Fibroblast of pulmonary artery (primary cell): ENCODE data around the gene SBF1.

ENCODE experiments used
- DNase-seq: peaks from one replicate; pipeline ENCODE4 v3.0.0-alpha.2; 2010; ENCODE audit warnings: low read depth
- H3K4me3 ChIP-seq: replicated peaks from 2 replicates; pipeline ENCODE4 v1.5.1; 2011; ENCODE audit warnings: low read depth, mild to moderate bottlenecking, control low read depth, low read length, moderate library complexity
- TF ChIP-seq, protein P1 (sequence below): IDR thresholded peaks from 2 replicates; pipeline ENCODE4 v1.5.1; 2011; ENCODE audit warnings: mild to moderate bottlenecking, control low read depth, low read length, inconsistent platforms; ENCODE audit errors: missing control alignments

SBF1 gene

DNA sequence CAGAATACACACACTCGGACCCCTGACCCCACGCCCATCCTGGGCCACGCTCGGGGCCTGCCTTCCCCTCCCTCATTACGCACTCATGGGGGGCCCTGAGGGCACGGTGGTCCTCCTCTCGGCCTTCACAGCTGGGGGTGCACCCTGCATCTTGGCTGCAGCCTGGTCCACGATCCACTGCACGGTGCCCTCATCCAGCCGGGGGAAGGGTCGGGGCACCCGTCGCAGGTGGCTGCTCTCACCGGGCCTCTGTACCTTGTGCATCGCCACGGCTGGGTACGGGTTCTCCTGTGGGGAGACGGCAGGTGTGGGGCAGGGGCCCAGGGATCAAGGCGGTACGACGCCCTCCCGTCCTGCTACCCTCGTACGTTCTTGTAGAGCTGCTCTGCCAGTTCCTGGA, 10.4 kb downstream of the SBF1 start:
- no peak overlapping the region for H3K4me3 ChIP-seq
- TF ChIP-seq, protein P1, sequence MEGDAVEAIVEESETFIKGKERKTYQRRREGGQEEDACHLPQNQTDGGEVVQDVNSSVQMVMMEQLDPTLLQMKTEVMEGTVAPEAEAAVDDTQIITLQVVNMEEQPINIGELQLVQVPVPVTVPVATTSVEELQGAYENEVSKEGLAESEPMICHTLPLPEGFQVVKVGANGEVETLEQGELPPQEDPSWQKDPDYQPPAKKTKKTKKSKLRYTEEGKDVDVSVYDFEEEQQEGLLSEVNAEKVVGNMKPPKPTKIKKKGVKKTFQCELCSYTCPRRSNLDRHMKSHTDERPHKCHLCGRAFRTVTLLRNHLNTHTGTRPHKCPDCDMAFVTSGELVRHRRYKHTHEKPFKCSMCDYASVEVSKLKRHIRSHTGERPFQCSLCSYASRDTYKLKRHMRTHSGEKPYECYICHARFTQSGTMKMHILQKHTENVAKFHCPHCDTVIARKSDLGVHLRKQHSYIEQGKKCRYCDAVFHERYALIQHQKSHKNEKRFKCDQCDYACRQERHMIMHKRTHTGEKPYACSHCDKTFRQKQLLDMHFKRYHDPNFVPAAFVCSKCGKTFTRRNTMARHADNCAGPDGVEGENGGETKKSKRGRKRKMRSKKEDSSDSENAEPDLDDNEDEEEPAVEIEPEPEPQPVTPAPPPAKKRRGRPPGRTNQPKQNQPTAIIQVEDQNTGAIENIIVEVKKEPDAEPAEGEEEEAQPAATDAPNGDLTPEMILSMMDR, result no peak
- no peak for DNase-seq

DNA sequence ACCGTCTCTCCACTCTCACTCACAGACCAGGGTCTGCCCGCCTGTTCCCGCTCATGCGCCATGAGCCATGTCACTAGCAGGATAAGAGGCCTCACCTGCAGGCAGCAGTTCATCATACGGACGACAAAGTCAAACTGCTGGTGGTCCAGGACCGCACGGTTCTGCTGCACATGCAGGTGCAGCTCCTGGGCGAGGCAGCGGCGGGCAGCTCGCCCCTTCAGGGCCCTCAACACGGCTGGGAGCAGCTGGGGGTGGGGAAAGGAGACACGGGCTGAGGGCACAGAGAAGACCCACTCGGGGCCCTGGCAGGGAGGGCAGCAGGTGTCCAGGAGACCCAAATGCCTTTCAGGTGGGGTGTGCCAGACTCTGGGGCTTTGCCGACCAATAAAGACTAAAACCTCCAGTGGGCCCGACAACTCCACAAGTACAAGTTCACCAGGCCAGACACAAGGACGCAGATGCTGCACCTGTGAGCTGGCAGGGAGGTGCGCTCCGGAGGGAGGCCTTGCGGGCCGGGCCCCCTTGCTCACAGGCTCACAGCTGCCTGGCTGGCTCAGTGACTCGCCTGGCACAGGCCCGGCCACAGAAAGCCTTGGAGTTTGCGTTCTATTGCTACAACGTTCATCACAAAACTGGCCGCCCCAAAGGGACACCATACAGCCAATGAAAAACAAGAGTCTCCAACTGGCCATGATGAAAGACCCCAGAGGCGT, 11.5 kb downstream of the SBF1 start:
- TF ChIP-seq, protein P1, result no peak
- DNase-seq, result no peak
- no peak overlapping the region for H3K4me3 ChIP-seq

DNA sequence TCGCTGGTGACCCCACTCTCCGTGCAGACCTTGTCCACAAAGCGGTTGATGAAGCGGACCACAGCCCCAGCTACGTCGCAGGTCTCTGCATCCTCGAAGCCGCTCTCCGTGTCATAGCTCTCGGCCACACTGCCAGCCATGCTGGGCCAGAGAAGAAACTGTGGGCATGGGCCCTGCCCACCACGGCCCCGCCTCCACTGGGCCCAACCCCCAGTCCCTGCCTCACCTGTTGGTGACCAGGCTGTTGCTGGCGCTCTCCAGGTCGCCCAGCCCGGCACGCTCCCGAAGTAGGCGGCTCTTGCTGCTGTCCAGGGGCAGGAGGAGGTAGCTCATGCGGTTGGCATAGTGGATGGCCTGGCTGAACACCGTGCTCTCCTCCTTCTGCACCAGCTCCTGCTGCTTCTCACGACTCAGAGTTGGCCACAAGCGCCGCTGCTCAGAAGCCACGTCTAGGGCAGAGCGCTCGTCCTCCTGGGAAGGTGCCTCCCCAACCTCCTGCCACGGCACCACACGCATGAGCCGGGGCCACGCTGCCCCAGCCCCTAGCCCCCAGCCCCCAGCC, 12.8 kb downstream of the SBF1 start:
- H3K4me3 ChIP-seq, result no peak overlapping the region
- no peak for DNase-seq
- TF ChIP-seq, protein P1, result no peak

DNA sequence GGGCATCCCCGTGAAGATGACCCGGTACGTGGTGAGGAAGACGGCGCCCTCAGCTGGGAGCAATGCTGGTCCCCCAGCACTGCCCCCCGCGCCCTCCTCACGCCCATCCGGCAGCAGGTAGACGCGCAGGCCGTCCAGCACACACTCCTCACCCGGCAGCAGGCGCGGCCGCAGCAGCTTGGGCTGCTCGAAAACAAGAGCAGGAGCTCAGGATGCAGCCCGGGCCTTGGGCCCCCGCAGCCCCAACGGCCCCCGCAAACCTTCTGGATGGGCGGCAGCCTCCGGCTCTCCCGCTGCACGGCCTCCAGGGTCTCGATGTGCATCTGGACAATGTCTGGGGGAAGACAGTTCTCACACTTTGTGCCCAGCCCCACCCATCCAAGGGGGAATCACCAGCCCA, 13.3 kb downstream of the SBF1 start:
- no peak overlapping the region for H3K4me3 ChIP-seq
- DNase-seq, result no peak
- TF ChIP-seq, protein P1, result no peak

DNA sequence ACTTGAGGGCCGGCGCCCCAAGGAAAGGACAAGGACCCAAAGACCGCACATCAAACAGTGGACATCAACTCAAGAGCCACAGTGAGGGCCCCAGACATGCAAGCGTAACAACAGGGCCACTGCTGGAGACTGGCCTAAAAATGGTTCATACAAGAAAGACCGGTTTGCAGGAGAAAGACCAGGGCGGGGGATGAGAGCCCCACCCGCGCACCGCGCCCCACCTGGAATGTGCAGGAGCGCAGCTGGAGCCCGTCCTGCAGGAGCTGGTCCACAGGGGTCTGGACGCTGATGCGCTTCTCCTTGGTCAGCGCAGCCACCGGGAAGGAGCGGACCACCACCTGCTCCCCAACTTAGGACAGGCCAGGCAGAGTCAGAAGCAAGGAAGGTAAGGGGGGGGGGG, 13.9 kb downstream of the SBF1 start:
- H3K4me3 ChIP-seq, result no peak overlapping the region
- no peak for DNase-seq
- TF ChIP-seq, protein P1, result no peak

DNA sequence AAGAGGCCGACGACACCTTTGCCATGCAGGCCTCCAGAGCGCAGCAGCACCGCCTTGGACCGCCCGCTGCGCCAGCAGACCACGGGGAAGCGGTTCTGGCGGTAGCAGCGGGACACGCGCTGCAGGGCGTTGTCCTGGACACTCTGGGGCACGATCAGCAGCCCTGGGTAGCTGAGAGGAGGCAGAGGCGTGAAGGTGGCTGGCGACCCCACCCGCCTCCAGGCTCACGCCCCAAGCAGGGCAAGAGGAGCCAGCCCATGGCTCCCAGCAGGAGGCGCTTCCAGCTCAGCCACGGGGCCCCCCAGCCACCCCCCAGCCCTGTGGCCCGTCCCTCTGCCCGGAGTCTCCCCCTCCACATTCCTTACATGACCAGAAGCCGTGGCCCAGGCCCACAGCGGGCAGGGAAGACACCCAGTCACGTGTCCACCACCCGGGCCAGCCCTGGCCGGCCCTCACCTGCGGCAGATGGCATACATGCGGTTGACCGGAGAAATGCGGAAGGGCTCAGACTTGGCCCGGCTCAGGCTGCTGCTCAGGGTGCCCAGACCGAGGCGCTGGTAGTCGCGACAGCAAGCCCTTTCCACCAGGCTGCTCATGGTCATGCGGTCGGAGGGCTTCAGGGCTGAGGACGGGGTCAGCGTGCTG, 15.2 kb downstream of the SBF1 start:
- TF ChIP-seq, protein P1, result no peak
- no peak for DNase-seq
- H3K4me3 ChIP-seq, result no peak overlapping the region
